ENCODE data around the gene RGS1.

The RGS1 gene

GRCh38 chr1:192555399-192555798 lies 20.2 kb upstream of the RGS1 start (continued):
- TF ChIP-seq KLF17 (tag by site-specific recombination; IDR thresholded peaks at IDR 0.05), result no peak

GRCh38 chr1:192557841-192558595 lies 17.6 kb upstream of the RGS1 start:
- Histone ChIP-seq H3K27ac (ENCODE audit: extremely low read depth, low read depth, low read length) (no peak overlapping the region), H3K4me1 (ENCODE audit: control insufficient read depth, insufficient read depth, low read length) (no peaks in the 10 kb centered on the region), H3K36me3 (ENCODE audit: control insufficient read depth in 2 of 2, insufficient read depth in 1 of 2, low read length in 2 of 2) (no peaks in the 10 kb centered on the region), H3K4me3 (ENCODE audit: low read depth, low read length) (no peak overlapping the region), H3K9me3 (ENCODE audit: control insufficient read depth, insufficient read depth, low read depth, low read length) (no peaks in the 10 kb centered on the region)
- CTCF ChIA-PET, result interaction anchor here (1.0 kb wide), 1 partner anchor 48 kb away, joined by 4 read pairs; no protein-coding TSS in a partner anchor
- POLR2A ChIA-PET, result no interaction called here
- no peak for TF ChIP-seq ZNF211 (tag by site-specific recombination; IDR thresholded peaks at IDR 0.05; ENCODE audit: low read depth)
- TF ChIP-seq FEZF1 (tag by site-specific recombination; IDR thresholded peaks at IDR 0.05), result no peak
- TF ChIP-seq SP3 (tag by site-specific recombination; IDR thresholded peaks at IDR 0.05), result no peak
- TF ChIP-seq ZNF600 (tag by site-specific recombination; IDR thresholded peaks at IDR 0.05), result no peak
- no peak for TF ChIP-seq ZNF324 (tag by site-specific recombination; IDR thresholded peaks at IDR 0.05)
- no peak for TF ChIP-seq ZNF639 (tag by site-specific recombination; IDR thresholded peaks at IDR 0.05)
- no peak for TF ChIP-seq ZNF571 (tag by site-specific recombination; IDR thresholded peaks at IDR 0.05)
- TF ChIP-seq ZNF473 (tag by site-specific recombination; IDR thresholded peaks at IDR 0.05), result no peak
- TF ChIP-seq PRDM2 (tag by site-specific recombination; IDR thresholded peaks at IDR 0.05; ENCODE audit: borderline replicate concordance), result no peak
- no peak for TF ChIP-seq WT1 (tag by site-specific recombination; IDR thresholded peaks at IDR 0.05)
- no peak for TF ChIP-seq KLF9 (tag by site-specific recombination; IDR thresholded peaks at IDR 0.05; ENCODE audit: low read depth)
- TF ChIP-seq ZNF202 (tag by site-specific recombination; IDR thresholded peaks at IDR 0.05; ENCODE audit: borderline replicate concordance), result no peak
- TF ChIP-seq OVOL3 (tag by site-specific recombination; IDR thresholded peaks at IDR 0.05), result no peak

Measured in HEK293 (cell line).